HepG2 (cell line): ENCODE measurements around the gene SLC22A23. TPM values are rescaled to one million over a fixed set of nuclear protein-coding genes. Genes with fewer than 3 reads are reported as not detected.

ENCODE experiments used
- ATF5 ChIP-seq: sonication (generic); formaldehyde crosslinking; IDR thresholded peaks from 2 replicates; pipeline ENCODE4 v1.4.0; 2020; ENCODE audit warnings: mild to moderate bottlenecking, low read depth, missing genetic modification reagents
- CHCHD3 ChIP-seq: sonication (generic); formaldehyde crosslinking; IDR thresholded peaks from 2 replicates; pipeline ENCODE4 v1.8.0; 2022; ENCODE audit warnings: mild to moderate bottlenecking, missing genetic modification reagents, moderate library complexity
- HOXA3 ChIP-seq: sonication (generic); formaldehyde crosslinking; IDR thresholded peaks from 2 replicates; pipeline ENCODE4 v1.5.0; 2020; ENCODE audit warnings: missing genetic modification reagents
- KLF15 ChIP-seq: sonication (generic); formaldehyde crosslinking; IDR thresholded peaks from 2 replicates; pipeline ENCODE4 v1.8.1; 2023; ENCODE audit warnings: borderline replicate concordance, mild to moderate bottlenecking, inconsistent platforms, missing genetic modification reagents, mixed read lengths
- MYNN ChIP-seq: sonication (generic); formaldehyde crosslinking; IDR thresholded peaks from 2 replicates; pipeline ENCODE4 v1.4.0; 2020; ENCODE audit warnings: mild to moderate bottlenecking, low read depth, missing genetic modification reagents
- NFIB ChIP-seq: sonication (generic); formaldehyde crosslinking; IDR thresholded peaks from 2 replicates; pipeline ENCODE4 v1.9.0; 2021; ENCODE audit warnings: missing genetic modification reagents, mild to moderate bottlenecking, borderline replicate concordance
- PBX3 ChIP-seq: sonication (generic); formaldehyde crosslinking; IDR thresholded peaks from 2 replicates; pipeline ENCODE4 v1.8.1; 2023; ENCODE audit warnings: missing genetic modification reagents, inconsistent platforms, borderline replicate concordance
- SALL2 ChIP-seq: sonication (generic); formaldehyde crosslinking; IDR thresholded peaks from 2 replicates; pipeline ENCODE4 v1.8.1; 2023; ENCODE audit warnings: mild to moderate bottlenecking, missing genetic modification reagents, inconsistent platforms
- SMYD3 ChIP-seq: sonication (generic); formaldehyde crosslinking; IDR thresholded peaks from 2 replicates; pipeline ENCODE4 v1.8.1; 2023; ENCODE audit warnings: mild to moderate bottlenecking, missing genetic modification reagents
- TFDP2 ChIP-seq: sonication (generic); formaldehyde crosslinking; IDR thresholded peaks from 2 replicates; pipeline ENCODE4 v1.4.0; 2020; ENCODE audit warnings: missing genetic modification reagents
- ZKSCAN8 ChIP-seq: IDR thresholded peaks from 2 replicates; pipeline ENCODE4 v1.6.1; 2016; ENCODE audit warnings: borderline replicate concordance, missing genetic modification reagents, missing compliant biosample characterization
- ZNF292 ChIP-seq: sonication (generic); formaldehyde crosslinking; IDR thresholded peaks from 2 replicates; pipeline ENCODE4 v1.8.1; 2022; ENCODE audit warnings: mild to moderate bottlenecking, low read depth, missing genetic modification reagents, borderline replicate concordance
- ZNF3 ChIP-seq: IDR thresholded peaks from 2 replicates; pipeline ENCODE4 v1.7.0; 2017; ENCODE audit warnings: inconsistent platforms
- ZNF367 ChIP-seq: sonication (generic); formaldehyde crosslinking; IDR thresholded peaks from 2 replicates; pipeline ENCODE4 v1.4.0; 2020; ENCODE audit warnings: missing genetic modification reagents, borderline replicate concordance
- ZNF644 ChIP-seq: IDR thresholded peaks from 2 replicates; pipeline ENCODE4 v1.6.1; 2016; ENCODE audit warnings: low read depth
- ZNF792 ChIP-seq: IDR thresholded peaks from 2 replicates; pipeline ENCODE4 v1.6.1; 2016
- polyA plus RNA-seq, 8 experiments: library from polyadenylated mRNA; depleted of rRNA in 3 of 8; stranded (reverse) in 7 of 8; unstranded in 1 of 8; fragments of >200 nt; fragmentation: Illumina TruSeq in 4 of 8; extraction: Trizol in 4 of 8; gene quantifications; 2 replicates each; pipeline versions ENCODE4 v1.2.1 to v1.2.3, GENCODE V29; 2011 to 2016; ENCODE audit warnings: low read depth in 4 of 8, missing spikeins in 1 of 8, mixed read lengths in 1 of 8; ENCODE audit not compliant: insufficient read depth in 1 of 8
- total RNA-seq, 5 experiments: library from RNA; depleted of rRNA; stranded (reverse); fragments of >200 nt; fragmentation: Illumina TruSeq; extraction: Trizol; gene quantifications; 2 replicates each; pipeline ENCODE4 v1.2.3, GENCODE V29; 2016; ENCODE audit warnings: low read depth in 1 of 5
- TF ChIP-seq, protein P1 (sequence below): IDR thresholded peaks from 2 replicates; pipeline ENCODE4 v1.6.1; 2018; ENCODE audit warnings: missing genetic modification reagents
- TF ChIP-seq, protein P2 (sequence below): sonication (generic); formaldehyde crosslinking; IDR thresholded peaks from 2 replicates; pipeline ENCODE4 v1.5.1; 2020; ENCODE audit warnings: mild to moderate bottlenecking, moderate library complexity, missing genetic modification reagents
- TF ChIP-seq, protein P3 (sequence below): sonication (generic); formaldehyde crosslinking; IDR thresholded peaks from 2 replicates; pipeline ENCODE4 v1.4.0; 2020; ENCODE audit warnings: missing genetic modification reagents
- TF ChIP-seq, protein P4 (sequence below): IDR thresholded peaks from 2 replicates; pipeline ENCODE4 v1.6.1; 2016

The SLC22A23 gene
- total and polyA plus RNA-seq, 2 of the 13 experiments (the other 11 are each of a cell fraction or from before 2014, with no cell fraction given) = 11.8 to 17.5 TPM

GRCh38 chr6:3398755-3399696, 57.8 kb downstream of the SLC22A23 start (continued):
- TF ChIP-seq, protein P1, sequence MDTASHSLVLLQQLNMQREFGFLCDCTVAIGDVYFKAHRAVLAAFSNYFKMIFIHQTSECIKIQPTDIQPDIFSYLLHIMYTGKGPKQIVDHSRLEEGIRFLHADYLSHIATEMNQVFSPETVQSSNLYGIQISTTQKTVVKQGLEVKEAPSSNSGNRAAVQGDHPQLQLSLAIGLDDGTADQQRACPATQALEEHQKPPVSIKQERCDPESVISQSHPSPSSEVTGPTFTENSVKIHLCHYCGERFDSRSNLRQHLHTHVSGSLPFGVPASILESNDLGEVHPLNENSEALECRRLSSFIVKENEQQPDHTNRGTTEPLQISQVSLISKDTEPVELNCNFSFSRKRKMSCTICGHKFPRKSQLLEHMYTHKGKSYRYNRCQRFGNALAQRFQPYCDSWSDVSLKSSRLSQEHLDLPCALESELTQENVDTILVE (CRISPR knock-in tag) = no peak
- TF ChIP-seq HOXA3 (CRISPR knock-in tag) (0 out of 2 replicates have a peak, but pooled peaks have one; percentile 55), ZNF3 (CRISPR knock-in tag) (no peak), SMYD3 (CRISPR knock-in tag) (0 out of 2 replicates have a peak, but pooled peaks have one; percentile 27), KLF15 (CRISPR knock-in tag) (no peak), ZNF644 (CRISPR knock-in tag) (peak; percentile 69; the same call in 1 of the 2 replicates), ZNF292 (CRISPR knock-in tag) (no peak), TFDP2 (CRISPR knock-in tag) (no peak), ZKSCAN8 (0 out of 2 replicates have a peak, but pooled peaks have one; percentile 45), PBX3 (CRISPR knock-in tag) (no peak), MYNN (CRISPR knock-in tag) (no peak), ZNF367 (no peak), NFIB (CRISPR knock-in tag) (no peak), ATF5 (CRISPR knock-in tag) (no peak), SALL2 (no peak), CHCHD3 (CRISPR knock-in tag) (no peak), ZNF792 (no peak)
- TF ChIP-seq, protein P2, sequence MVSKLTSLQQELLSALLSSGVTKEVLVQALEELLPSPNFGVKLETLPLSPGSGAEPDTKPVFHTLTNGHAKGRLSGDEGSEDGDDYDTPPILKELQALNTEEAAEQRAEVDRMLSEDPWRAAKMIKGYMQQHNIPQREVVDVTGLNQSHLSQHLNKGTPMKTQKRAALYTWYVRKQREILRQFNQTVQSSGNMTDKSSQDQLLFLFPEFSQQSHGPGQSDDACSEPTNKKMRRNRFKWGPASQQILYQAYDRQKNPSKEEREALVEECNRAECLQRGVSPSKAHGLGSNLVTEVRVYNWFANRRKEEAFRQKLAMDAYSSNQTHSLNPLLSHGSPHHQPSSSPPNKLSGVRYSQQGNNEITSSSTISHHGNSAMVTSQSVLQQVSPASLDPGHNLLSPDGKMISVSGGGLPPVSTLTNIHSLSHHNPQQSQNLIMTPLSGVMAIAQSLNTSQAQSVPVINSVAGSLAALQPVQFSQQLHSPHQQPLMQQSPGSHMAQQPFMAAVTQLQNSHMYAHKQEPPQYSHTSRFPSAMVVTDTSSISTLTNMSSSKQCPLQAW (CRISPR knock-in tag) = peak; percentile 84; the same call in 1 of the 2 replicates
- TF ChIP-seq, protein P3, sequence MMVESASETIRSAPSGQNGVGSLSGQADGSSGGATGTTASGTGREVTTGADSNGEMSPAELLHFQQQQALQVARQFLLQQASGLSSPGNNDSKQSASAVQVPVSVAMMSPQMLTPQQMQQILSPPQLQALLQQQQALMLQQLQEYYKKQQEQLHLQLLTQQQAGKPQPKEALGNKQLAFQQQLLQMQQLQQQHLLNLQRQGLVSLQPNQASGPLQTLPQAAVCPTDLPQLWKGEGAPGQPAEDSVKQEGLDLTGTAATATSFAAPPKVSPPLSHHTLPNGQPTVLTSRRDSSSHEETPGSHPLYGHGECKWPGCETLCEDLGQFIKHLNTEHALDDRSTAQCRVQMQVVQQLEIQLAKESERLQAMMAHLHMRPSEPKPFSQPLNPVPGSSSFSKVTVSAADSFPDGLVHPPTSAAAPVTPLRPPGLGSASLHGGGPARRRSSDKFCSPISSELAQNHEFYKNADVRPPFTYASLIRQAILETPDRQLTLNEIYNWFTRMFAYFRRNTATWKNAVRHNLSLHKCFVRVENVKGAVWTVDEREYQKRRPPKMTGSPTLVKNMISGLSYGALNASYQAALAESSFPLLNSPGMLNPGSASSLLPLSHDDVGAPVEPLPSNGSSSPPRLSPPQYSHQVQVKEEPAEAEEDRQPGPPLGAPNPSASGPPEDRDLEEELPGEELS = peak; percentile 81
- TF ChIP-seq, protein P4, sequence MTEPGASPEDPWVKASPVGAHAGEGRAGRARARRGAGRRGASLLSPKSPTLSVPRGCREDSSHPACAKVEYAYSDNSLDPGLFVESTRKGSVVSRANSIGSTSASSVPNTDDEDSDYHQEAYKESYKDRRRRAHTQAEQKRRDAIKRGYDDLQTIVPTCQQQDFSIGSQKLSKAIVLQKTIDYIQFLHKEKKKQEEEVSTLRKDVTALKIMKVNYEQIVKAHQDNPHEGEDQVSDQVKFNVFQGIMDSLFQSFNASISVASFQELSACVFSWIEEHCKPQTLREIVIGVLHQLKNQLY (CRISPR knock-in tag) = peak; percentile 54; the same call in 1 of the 2 replicates
